NCI-H524 (cell line): ENCODE measurements around the gene SCRT2.
"Not testable (repeated sequence)": the region's sequence is repeated elsewhere in the genome, so short reads cannot be mapped to it uniquely, and the experiment has no call there.

Source experiments
- DNase-seq, 2 experiments: peaks; one replicate each; lab custom pipeline; 2025; lab: John Stamatoyannopoulos, UW

The SCRT2 gene

DNA sequence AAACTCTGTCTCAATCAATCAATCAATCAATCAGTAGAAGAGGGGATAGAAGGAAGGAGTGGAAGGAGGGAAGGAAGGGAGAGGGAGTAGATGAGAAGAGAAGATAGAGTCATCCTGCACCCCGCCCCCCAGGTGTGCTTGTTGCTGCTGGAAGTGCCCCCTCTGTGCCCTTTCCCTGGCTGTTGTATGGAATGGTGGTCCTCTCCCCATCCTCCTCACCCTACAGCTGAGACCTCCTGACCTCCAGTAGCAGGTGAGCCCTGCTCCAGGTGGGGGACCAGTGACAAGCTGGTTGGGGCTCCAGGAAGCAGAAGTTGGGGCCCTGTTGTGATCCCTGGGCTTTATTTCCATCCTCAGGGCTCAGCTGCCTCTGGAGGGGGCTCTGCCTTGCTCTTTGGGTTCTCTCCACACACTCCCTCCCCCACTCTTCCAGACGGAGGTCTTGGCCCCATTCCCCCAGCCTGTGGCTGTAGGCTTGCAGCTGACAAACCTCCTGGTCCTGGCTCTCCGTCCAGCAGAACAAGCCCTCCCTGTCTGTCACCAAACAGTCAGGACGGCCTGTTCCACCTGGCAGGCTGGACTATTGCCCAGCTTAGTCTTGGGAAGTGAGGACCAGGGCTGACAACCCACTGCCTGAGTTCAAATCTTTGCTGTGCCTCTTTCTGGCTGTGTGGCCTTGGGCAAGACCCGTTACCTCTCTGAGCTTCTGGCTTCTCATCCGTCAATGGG, 26.0 kb upstream of the SCRT2 start:
- no peak for DNase-seq

DNA sequence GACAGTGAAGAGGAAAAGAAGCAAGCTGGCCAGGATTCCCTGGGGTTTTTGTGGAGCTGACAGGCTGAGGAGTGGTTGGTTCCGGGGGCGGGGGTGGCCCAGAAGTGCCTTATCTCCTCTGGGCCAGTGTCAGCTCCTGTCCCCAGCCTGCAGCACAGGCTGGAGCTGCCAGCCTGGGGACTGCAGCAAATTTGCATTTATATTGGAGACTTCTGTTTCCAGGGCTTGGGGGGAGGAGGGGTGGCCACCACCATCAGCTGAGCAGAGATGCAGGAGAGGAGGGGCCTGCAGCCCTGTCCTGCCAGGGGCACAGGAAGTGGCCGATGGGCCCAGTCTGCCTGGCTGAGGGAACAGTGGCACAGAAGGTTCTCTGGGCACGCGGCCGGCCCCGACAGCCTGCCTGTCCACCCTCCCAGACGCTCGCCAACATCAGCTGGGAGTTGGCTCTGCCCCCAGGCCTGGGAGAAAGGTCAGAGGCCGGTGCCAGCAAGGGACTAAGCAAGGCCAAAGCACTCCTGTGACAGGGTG, 24.3 kb upstream of the SCRT2 start:
- DNase-seq = no peak

DNA sequence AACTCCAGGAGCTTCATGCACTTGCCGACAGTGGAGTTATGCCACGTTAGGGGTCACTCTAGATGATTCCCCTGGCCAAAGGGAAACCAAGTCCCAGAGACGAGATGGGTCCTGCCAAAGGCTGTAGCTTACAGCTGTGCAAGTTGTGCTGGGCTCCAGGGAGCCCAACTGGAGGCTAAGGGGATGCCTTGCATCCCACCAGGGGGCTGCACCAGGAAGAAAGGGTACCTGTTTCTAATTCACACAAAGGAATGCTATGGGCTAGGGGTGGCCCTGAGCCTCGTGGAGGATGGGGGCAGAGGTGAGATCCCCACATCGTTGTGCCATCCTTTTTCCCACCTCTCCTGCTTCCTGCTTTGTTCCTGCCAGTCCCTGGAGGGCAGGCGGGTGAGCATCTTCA, 23.7 kb upstream of the SCRT2 start:
- no peak for DNase-seq

DNA sequence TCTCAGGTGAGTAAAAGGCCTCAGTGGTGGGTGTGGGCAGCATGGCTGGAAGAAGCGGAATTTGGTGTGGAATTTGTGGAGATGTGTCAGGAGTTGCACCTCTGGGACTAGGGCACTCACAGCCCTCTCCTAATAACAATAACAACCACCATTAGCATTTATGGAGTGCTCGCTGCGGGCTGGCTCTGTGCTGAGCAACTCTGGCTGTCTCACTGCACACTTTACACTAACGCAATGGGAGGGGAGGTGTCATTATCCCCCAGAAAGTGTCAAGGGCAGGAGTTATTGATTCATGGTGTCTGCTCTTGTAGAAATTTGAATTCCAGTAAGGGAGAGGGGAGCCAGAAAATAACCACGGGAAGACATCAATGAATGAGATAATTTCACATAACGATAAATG, 22.7 kb upstream of the SCRT2 start:
- no peak for DNase-seq

DNA sequence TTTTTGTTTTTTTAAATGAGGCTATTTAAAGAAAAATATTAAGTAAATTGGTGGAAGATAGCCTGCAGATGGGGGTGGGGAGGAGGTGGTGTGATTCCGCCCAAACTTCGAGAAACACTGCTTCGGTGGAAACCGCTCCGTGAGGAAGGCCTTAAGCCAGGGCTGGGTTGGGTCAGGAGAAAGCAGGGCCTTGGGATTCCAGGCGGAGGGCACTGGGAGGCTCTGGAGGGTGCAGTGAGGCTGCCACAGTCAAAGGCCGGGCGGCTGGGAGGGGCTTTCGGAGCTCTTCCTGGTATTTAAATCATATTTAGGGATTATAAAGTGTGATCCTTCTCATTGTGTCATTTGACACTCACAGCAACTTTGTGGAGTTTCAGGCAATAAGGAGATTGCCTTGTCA, 22.2 kb upstream of the SCRT2 start:
- no peak for DNase-seq

DNA sequence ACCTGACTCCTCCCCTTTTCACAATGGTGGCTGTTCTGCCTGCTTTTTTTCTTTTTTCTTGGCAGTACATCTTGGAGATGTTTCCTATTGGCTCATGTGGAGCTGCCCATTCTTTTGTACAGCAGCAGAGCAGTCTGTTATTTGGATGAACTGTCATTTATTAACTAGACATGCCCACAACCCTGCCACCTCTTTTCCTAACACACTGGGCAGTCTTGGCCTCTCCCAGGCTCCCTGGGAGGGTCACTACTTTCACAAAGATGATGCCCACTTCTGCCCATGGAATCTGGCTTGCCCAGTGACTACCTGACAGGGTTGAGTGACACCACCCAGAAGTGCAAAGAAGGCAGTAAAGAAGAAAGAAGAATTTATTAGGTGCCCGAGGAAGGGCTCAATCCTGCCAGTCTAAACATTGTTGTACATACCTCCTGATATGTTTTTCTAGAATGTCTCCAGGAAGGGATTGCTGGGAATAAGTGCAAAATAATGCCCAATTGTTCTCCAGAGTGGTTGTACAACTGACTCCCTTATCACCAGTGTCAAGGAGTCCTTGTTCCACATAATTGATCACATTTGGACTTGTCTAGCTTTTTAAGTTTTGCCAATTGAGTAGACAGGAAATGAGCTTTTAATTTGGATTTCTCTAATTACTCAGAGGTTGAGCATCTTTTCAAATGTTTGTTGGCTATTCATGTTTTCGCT, 19.7 kb upstream of the SCRT2 start:
- DNase-seq = no peak

DNA sequence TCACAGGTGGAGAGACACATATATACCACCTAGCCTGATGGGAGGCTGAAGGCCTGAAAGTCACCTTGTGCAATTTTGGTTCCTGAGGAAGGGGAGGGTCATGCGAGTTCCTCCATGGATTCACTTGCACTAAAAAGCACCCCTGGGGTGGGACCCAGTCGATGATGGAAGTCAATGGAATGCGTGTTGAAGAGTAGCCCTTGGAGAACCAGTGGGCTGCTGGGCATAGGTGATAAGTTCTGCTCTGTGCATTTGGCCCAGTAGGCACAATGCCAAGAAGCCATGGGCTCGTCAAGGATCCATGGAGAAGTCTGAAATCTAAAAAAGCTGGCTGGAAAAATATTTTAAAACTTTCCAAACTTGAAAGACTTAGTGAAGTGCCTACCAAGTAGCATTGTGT, 18.9 kb upstream of the SCRT2 start:
- no peak for DNase-seq

DNA sequence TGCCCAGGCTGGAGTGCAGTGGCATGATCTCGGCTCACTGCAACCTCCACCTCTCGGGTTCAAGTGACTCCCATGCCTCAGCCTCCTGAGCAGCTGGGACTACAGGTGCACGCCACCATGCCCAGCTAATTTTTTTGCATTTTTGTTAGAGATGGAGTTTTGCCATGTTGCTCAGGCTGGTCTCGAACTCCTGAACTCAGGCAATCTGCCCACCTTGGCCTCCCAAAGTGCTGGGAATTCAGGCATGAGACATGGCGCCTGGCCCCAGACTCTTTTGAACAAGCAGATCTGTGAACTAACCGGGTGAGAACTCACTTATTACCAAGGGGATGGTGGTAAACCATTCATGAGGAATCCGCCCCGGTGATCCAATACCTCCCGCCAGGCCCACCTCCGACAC, 18.2 kb upstream of the SCRT2 start:
- not testable (repeated sequence) for DNase-seq

DNA sequence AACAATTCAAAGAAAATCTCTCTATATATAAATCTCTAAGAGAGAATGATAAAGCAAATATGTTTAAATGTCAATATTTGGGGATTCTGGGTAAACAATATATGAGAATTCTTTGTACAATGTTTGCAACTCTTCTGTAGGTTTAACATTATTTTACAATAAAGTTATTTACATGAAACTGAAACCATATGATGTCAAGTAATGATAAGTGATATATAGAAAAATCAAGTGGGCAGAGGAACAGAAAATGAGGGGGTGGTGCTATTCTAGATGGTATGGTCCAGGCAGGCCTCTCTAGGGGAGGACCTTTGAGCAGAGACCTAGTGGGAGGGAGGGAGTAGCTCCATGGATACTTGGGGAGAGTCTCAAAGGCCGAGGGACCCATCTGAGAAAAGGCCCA, 16.4 kb upstream of the SCRT2 start:
- DNase-seq = no peak

DNA sequence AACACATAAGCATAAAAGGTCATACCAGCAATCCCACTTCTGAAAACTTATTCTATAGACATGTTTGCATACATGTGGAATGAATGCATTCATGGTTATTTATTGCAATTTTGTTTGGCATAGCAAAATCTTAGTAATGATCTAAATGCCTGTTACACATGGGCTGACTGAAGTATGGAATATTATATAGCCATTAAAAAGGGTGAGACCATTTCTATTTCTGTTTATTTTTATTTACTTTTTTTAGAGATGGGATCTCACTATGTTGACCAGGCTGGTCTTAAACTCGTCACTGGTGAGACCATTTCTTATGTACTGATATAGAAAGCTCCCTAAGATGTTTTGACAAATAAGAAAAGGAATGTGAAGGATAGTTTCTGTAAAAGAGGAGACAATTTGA, 14.3 kb upstream of the SCRT2 start:
- DNase-seq = no peak

DNA sequence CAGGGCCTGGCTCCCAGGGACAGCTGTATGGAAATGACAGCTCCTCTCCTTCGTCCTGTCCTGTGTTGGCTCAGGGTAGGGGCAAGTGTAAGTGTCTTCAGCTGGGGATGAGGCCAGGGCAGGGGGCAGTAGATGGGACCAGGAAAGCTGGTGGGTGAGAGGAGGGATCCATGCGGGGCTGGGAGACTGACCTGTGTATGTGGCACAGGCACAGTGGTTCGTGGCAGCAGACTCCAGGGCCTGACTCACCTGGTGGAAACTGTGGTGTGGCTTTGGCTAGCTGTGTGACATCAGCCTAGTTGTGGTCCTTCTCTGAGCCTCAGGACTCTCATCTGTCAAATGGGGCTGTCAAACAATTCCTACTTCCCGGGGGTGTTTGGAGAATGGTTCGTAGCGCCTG, 13.7 kb upstream of the SCRT2 start:
- no peak for DNase-seq

DNA sequence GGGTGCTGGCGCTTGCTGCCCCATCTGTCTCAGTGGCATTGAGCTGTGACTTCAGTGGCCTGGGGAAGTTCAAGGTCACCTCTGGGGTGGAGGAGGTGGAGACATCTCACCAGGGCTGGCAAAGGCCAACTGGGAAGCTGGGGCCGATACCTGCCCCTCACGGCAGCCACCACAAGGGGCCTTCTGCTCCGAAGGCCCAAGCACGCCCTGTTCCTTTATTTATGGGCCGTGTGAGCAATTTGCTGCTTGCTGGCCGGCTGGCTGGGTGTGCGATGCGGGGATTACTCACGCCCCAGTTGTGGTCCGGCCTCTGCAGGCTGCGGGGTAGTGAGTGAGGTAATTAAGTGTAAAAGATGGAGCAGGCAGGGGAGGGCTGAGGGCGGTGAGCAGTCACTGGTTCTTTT, 13.2 kb upstream of the SCRT2 start:
- DNase-seq = no peak

DNA sequence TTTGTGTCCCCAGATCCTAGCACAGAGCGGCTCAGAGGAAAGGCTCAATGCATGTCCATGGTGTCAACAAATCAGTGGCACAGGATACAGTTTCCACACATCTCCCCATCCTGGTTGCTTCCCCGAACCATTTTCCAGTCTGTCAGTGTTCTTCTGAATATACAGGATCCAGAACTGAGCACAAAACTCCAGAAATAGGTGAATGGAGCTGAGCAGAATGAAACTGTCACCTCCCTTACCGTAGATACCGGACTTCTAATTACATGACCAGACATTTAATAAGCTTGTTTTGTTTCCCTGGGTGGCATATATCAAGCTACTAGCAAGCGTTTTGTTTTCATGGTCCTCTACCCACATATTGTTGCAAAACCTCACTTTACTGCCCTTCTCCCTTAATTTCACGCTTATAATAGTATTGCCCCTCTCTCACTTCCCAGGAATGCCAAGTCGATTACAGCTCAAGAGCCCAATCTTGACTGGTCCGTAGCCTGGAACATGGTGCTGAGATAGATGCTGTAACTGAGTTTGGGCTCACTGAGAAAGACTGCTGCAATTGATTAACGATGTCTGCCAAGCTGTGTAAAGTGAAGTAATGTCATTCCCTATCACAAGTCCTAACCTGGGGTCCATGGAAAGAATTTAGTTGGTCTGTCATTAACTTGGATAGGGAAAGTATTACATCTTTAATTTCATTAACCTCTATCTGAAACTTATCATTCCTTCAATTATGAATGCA, 12.0 kb upstream of the SCRT2 start:
- DNase-seq = no peak

DNA sequence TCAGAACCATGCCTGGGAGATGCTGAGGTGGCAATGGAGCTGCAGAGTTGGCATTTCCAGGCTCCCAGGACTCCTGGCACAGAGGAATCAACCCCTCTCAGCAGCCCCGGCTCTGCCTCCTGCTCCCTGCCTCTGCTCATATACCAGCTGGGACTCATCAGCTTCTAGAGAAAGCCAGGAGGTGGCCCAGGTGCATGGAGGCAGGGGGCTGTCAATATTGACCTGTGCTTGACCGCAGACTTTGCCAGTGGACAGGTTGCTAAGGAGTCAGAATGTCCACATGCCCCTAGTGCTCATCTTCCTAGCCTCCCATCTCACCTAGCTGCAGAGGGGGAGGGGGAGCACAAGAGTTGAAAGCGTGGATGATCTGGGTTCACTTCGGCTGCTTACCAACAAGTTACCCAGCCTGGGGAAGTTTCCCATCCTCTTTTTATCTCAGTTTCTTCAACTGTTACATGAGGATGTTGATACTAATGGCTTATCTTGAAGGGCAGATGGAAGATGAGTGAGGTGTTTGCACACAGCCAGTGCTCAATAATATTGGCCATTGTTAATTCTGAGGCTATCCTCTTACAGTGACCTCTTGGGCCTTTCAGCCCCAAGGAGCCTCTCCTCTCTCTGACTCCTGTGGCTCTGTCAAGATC, 9.2 kb upstream of the SCRT2 start:
- no peak for DNase-seq

DNA sequence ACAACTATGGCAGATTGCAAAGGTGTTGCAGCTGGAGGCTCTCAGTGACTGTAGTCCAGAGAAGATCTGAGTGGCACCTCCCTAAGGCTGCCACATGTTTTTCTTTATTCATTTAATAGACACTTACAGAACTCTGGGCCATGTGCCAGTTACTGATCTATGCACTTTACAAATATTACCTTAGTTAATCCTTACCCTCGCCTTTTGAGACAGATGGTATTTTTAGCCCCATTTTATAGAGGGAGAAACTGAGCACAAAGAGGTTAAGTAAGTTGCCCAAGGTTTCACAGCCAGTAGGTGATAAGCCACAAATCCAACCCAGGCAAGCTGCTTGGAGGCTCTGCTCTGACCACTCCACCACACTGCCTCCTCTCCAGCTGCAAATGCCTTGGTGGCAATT, 6.5 kb upstream of the SCRT2 start:
- DNase-seq = peak; percentile 55 to 77

DNA sequence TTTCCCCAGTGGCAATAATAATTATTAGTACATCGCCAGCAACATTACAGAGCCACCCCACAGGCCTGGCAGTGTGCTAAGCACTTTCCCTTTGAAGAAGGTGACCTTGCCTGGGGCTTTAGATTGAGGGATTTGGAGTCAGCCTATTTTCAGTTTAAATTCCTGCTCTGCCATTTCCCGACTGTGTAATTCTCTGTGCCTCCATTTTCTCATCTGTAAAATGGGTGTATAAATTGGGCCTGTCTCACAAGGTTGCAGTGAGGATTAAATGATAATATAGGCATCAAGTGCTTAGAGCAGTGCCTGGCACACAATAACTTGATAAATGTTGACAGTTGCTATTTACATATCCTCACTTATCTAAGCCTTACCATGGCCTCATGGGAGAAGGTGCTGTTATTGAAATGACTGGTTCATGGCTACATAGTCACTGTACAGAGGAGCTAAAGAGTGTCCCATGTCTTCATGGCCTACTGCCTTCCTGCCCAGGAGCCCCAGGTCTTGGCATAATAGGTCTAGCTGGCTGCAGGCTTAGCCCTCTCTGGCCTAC, 5.1 kb upstream of the SCRT2 start:
- DNase-seq = no peak

DNA sequence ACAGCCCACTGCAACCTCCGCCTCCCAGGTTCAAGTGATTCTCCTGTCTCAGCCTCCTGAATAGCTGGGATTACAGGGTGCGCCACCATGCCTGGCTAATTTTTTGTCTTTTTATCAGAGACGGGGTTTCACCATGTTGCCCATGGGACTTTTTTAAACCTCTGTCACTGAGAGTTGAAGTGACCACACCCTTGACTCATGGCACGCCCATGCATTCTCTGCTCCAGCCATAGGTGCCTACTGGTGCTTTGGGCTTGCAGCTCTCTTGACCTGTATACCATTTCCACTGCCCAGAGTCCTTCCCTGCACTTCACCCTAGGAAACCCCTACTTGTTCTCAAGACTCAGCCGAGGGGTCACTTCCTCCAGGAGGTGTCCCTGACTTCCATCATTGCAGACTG, 2.4 kb upstream of the SCRT2 start:
- DNase-seq = no peak

DNA sequence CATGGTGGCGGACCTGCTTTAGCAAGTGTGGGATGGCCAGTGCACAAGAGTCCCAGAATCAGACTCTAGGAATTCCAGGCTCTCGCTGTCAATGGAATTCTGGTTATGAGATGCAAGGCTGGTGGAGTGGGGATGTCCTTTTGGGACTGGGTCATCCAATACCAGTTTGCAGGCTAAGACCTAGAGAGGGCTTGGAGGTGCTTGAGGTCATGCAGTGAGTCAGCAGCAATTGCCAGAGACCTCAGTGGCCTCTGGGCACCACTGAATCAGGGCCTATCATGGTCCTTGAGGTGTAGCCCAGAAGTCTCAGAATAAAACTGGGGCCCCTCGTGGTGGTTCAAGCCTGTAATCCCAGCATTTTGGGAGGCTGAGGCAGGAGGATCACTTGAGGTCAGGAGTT, 1.4 kb upstream of the SCRT2 start:
- DNase-seq = no peak

DNA sequence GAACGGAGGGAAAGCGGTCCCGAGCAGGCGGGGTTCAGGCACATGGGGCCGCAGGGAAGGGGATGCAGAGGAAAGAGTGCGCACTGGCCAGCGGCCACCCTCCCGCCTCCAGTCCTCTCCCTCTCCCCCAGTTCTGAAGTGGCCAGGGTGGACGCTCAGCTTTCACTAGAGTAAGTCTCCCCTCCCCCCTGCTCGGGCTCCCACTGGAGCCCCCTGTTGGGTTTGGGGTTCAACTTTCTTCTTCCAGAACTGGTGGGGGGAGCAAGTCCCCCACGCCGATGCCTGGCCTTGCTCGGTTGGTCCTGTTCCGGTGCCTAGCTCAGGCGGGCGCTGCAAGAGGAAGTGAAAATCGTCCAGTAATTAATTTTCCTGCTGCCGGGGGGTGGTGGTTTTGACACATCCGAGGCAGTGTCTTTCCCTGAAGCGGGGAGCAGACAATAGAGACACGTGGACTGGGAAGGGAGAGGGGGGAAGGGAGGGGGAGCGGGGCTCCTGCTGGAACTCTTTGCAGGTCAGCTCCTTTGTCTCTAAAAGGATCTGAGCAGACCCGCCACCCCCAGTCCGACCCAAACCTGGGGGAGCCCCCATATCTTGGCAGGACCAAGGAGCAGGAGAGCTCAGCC, 824 bp upstream of the SCRT2 start:
- peak; percentile 57 to 83 for DNase-seq

DNA sequence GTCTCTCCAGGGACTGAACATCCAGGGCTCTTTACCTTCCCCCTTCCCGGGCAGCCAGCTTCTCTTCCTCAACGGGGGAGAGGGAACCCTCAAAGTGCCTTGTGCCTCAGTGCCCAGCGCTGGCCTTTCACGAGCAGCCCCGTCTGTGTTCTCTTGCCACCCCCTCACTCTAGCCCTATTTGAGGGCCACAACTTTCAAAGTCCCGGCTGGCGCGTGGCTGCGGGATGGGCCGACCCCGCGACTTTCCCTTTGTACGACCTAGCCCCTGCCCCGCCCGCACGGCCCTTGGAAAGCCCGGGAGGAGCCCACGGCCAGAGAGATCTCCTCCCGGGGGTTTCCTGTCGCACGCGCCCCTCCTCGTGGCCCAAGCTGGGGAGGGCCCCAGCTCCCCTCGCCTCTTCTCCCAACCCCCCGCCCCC, 559 bp downstream of the SCRT2 start:
- peak; percentile 28 to 54 for DNase-seq

DNA sequence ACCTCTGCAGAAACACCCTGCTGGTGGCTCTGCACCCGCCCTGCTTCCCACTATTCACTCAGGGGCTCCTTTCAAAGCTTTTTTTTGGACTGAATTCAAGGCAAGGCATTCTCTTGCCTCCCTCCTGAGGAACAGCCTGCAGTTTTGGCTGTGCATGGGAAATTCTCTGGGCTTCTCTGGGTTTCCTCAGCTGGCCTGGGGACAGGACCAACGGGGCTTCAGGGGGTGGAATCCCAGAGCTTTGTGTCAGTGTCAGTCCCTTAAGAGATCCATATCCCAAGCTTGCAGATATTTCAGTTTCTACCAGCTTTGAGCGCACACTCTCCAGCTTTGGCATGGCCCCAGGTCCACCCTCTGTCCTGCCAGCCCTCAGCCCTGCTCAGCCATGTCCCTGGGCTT, 2.0 kb downstream of the SCRT2 start:
- DNase-seq = no peak
